ENCODE measurements around the gene PEPD.

Gene PEPD

GRCh38 chr19:33392341-33393285, 129.0 kb downstream of the PEPD start:
- peak; percentile 34 for DNase-seq (ENCODE audit: low spot score)

GRCh38 chr19:33391631-33392249, 129.9 kb downstream of the PEPD start:
- in situ Hi-C loops (cut with MboI; ENCODE audit: low pct_unique_long_range_greater_than_20kb, low sequenced_read_pairs, unreplicated experiment) = no loop called here
- TF ChIP-seq CTCF (IDR thresholded peaks at IDR 0.05; ENCODE audit: extremely low read depth, insufficient read depth, missing control alignments) = no peak
- peak; percentile 30 for DNase-seq (ENCODE audit: low spot score)

More at GRCh38 chr19:33392341-33393285, 129.0 kb downstream of the PEPD start:
- TF ChIP-seq CTCF (IDR thresholded peaks at IDR 0.05; ENCODE audit: extremely low read depth, insufficient read depth, missing control alignments) = no peak
- in situ Hi-C loops (cut with MboI; ENCODE audit: low pct_unique_long_range_greater_than_20kb, low sequenced_read_pairs, unreplicated experiment) = no loop called here

GRCh38 chr19:33390908-33391630, 130.5 kb downstream of the PEPD start:
- no peak for TF ChIP-seq CTCF (IDR thresholded peaks at IDR 0.05; ENCODE audit: extremely low read depth, insufficient read depth, missing control alignments)
- in situ Hi-C loops (cut with MboI; ENCODE audit: low pct_unique_long_range_greater_than_20kb, low sequenced_read_pairs, unreplicated experiment) = no loop called here
- DNase-seq (ENCODE audit: low spot score) = peak; percentile 32

- in situ Hi-C loops (cut with MboI; ENCODE audit: low pct_unique_long_range_greater_than_20kb, low sequenced_read_pairs, unreplicated experiment) = no loop called here
- no peak for TF ChIP-seq CTCF (IDR thresholded peaks at IDR 0.05; ENCODE audit: extremely low read depth, insufficient read depth, missing control alignments)
- no peak for DNase-seq (ENCODE audit: low spot score)
Observed at GRCh38 chr19:33390101-33390907, 131.3 kb downstream of the PEPD start.

GRCh38 chr19:33389421-33390100, 132.0 kb downstream of the PEPD start:
- DNase-seq (ENCODE audit: low spot score) = no peak
- in situ Hi-C loops (cut with MboI; ENCODE audit: low pct_unique_long_range_greater_than_20kb, low sequenced_read_pairs, unreplicated experiment) = no loop called here

More at GRCh38 chr19:33389421-33390100, 132.0 kb downstream of the PEPD start:
- no peak for TF ChIP-seq CTCF (IDR thresholded peaks at IDR 0.05; ENCODE audit: extremely low read depth, insufficient read depth, missing control alignments)

All from GM13977 (cell line).